Measurements from ENCODE around the gene PCCA. TPM values are rescaled to one million over a fixed set of nuclear protein-coding genes. Genes with fewer than 3 reads are reported as not detected.
"Not testable (repeated sequence)": the region's sequence is repeated elsewhere in the genome, so short reads cannot be mapped to it uniquely, and the experiment has no call there.

The PCCA gene
- total and polyA plus RNA-seq, 4 donors, result 8.3 to 71.8 (median 22.8) TPM

DNA sequence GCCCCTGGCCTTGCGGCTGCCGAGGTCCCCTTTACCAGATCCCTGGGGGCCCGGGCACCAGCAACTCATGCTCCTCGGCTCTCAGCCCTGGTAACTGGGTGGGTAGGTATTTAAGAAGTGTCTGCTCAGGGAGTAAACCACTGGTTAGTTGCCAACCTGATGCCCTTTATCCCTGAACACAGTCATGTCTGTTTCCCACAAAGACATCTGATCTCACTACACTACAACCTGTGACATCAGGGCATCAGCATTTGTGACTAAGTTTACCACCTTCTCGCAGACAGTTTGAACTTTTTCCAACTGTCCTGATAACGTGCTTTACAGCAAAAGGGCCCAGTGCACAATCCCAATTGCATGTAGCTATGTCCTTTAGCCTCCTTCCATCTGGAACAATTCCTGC is 477.6 kb downstream of the PCCA start:
- ATAC-seq (ENCODE audit: insufficient read depth, low FRiP score) (no peak), DNase-seq (no peak)
- peaks cover 0 to 6% (median 0%) of the 10 kb centered on the region in 4 donors for H3K9me3 ChIP-seq (ENCODE audit: control insufficient read depth in 4 of 4, insufficient read depth in 3 of 4, low read length in 3 of 4)
- H3K36me3 ChIP-seq (ENCODE audit: control insufficient read depth in 4 of 4, insufficient read depth in 4 of 4, low read length in 4 of 4), result no peaks in the 10 kb centered on the region
- no peaks in the 10 kb centered on the region for H3K4me1 ChIP-seq (ENCODE audit: control insufficient read depth in 5 of 5, insufficient read depth in 5 of 5, low read length in 5 of 5)
- TF ChIP-seq, protein P1, sequence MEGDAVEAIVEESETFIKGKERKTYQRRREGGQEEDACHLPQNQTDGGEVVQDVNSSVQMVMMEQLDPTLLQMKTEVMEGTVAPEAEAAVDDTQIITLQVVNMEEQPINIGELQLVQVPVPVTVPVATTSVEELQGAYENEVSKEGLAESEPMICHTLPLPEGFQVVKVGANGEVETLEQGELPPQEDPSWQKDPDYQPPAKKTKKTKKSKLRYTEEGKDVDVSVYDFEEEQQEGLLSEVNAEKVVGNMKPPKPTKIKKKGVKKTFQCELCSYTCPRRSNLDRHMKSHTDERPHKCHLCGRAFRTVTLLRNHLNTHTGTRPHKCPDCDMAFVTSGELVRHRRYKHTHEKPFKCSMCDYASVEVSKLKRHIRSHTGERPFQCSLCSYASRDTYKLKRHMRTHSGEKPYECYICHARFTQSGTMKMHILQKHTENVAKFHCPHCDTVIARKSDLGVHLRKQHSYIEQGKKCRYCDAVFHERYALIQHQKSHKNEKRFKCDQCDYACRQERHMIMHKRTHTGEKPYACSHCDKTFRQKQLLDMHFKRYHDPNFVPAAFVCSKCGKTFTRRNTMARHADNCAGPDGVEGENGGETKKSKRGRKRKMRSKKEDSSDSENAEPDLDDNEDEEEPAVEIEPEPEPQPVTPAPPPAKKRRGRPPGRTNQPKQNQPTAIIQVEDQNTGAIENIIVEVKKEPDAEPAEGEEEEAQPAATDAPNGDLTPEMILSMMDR (IDR thresholded peaks at IDR 0.05; ENCODE audit: control extremely low read depth, extremely low read depth), result no peak
- no peaks in the 10 kb centered on the region for H3K27me3 ChIP-seq (ENCODE audit: control insufficient read depth in 3 of 3, insufficient read depth in 3 of 3, low read length in 2 of 3)
- WGBS, 2 donors, result 94% methylated on average over 6 of the region's 6 CpGs
- H3K4me3 ChIP-seq, result no peak overlapping the region
- no peak overlapping the region for H3K27ac ChIP-seq (ENCODE audit: low read depth in 1 of 2, low read length in 1 of 2)
- no peak overlapping the region for H3K9ac ChIP-seq (ENCODE audit: insufficient read depth in 1 of 2, low read length in 2 of 2)

DNA sequence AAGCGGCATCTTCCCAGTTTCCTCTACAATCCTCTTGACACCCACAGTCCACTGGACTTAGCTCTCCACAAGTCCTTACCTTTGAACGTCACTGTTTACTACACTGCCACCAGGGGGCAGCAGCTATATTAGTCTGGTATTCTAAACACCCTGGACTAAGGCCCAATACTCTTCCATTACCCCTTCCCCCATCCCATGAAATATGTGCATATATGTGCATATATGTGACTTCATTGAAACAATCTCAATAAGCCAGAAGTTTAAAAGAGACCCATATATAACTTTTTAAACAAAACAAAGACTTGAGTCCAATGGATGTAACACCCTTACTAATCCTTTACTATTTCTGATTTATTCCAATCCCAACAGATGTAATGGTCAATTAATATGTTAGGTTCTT is 484.2 kb downstream of the PCCA start:
- H3K9me3 ChIP-seq (ENCODE audit: control insufficient read depth in 4 of 4, insufficient read depth in 3 of 4, low read length in 3 of 4), result no peaks in the 10 kb centered on the region
- ATAC-seq (ENCODE audit: insufficient read depth, low FRiP score) (peak; percentile 47), DNase-seq (peak; percentile 30 to 72 (median 54))
- H3K27me3 ChIP-seq (ENCODE audit: control insufficient read depth in 3 of 3, insufficient read depth in 3 of 3, low read length in 2 of 3), result no peaks in the 10 kb centered on the region
- no peak overlapping the region for H3K27ac ChIP-seq (ENCODE audit: low read depth in 1 of 2, low read length in 1 of 2)
- no peaks in the 10 kb centered on the region for H3K4me1 ChIP-seq (ENCODE audit: control insufficient read depth in 5 of 5, insufficient read depth in 5 of 5, low read length in 5 of 5)
- 38 to 44% methylated on average over 2 of the region's 2 CpGs for WGBS, 2 donors
- TF ChIP-seq, protein P1 (IDR thresholded peaks at IDR 0.05; ENCODE audit: control extremely low read depth, extremely low read depth), result peak; percentile 46
- no peak overlapping the region for H3K4me3 ChIP-seq
- no peaks in the 10 kb centered on the region for H3K36me3 ChIP-seq (ENCODE audit: control insufficient read depth in 4 of 4, insufficient read depth in 4 of 4, low read length in 4 of 4)
- no peak overlapping the region for H3K9ac ChIP-seq (ENCODE audit: insufficient read depth in 1 of 2, low read length in 2 of 2)

GRCh38 chr13:100577239-100577638 is 488.3 kb downstream of the PCCA start:
- not testable (repeated sequence) for DNase-seq; H3K9ac ChIP-seq (ENCODE audit: insufficient read depth in 1 of 2, low read length in 2 of 2); H3K27ac ChIP-seq (ENCODE audit: low read depth in 1 of 2, low read length in 1 of 2); H3K36me3 ChIP-seq (ENCODE audit: control insufficient read depth in 4 of 4, insufficient read depth in 4 of 4, low read length in 4 of 4); H3K4me3 ChIP-seq; H3K9me3 ChIP-seq (ENCODE audit: control insufficient read depth in 4 of 4, insufficient read depth in 3 of 4, low read length in 3 of 4); H3K27me3 ChIP-seq (ENCODE audit: control insufficient read depth in 3 of 3, insufficient read depth in 3 of 3, low read length in 2 of 3); H3K4me1 ChIP-seq (ENCODE audit: control insufficient read depth in 5 of 5, insufficient read depth in 5 of 5, low read length in 5 of 5); ATAC-seq (ENCODE audit: insufficient read depth, low FRiP score)
- WGBS, 2 donors, result 94 to 97% methylated on average over 4 of the region's 4 CpGs

Small RNA genes within 50 kb of the gene (small RNA-seq; reads per million reads assigned to genes)
- gene AL356575.1 (ENCODE audit: low replicate concordance), result not detected

Other genes starting within 250 kb of the PCCA start
- gene ZIC5, start 117.3 kb upstream of the PCCA start, total RNA-seq, result not detected
- not detected for gene ZIC5, start 117.3 kb upstream of the PCCA start, polyA plus RNA-seq
- under 1 TPM in 1 of 2 donors, not detected in 1; 0.06 TPM for gene ZIC2, start 107.3 kb upstream of the PCCA start, total RNA-seq
- not detected for gene ZIC2, start 107.3 kb upstream of the PCCA start, polyA plus RNA-seq

Measured in lung (tissue), 13 donors.